Common myeloid progenitor, CD34-positive (primary cell): ENCODE measurements around the gene AMPD3.

ENCODE experiments used
- CTCF ChIA-PET: fragments of 350-600 bp; sonication (Branson Sonifier 250); formaldehyde crosslinking; loops from one replicate; lab custom pipeline; 2021; ENCODE audit warnings: antibody characterized with exemption; lab: Charles Lee
- POLR2A ChIA-PET: fragments of 350-600 bp; sonication (Branson Sonifier 250); formaldehyde crosslinking; loops from one replicate; lab custom pipeline; 2021; ENCODE audit warnings: antibody characterized with exemption; lab: Charles Lee
- DNase-seq, 3 donors: peaks; one replicate each; pipeline versions ENCODE4 v3.0.0 to v3.0.0-alpha.2; 2013
- H3K27ac ChIP-seq, 2 experiments: 1 replicate in 1 of 2; 2 replicates in 1 of 2; pipeline ENCODE4 v1.7.0; 2013; ENCODE audit warnings: inconsistent platforms in 2 of 2, low read length in 2 of 2, mild to moderate bottlenecking in 2 of 2, low read depth in 1 of 2, moderate library complexity in 1 of 2; ENCODE audit not compliant: severe bottlenecking in 2 of 2, insufficient read depth in 1 of 2, poor library complexity in 1 of 2
- H3K27me3 ChIP-seq, 5 experiments: replicated peaks in 2 of 5; 1 replicate in 3 of 5; 2 replicates in 2 of 5; pipeline versions ENCODE4 v1.6.1 to v1.7.0; 2013; ENCODE audit warnings: low read length in 4 of 5, mild to moderate bottlenecking in 2 of 5, moderate library complexity in 2 of 5, inconsistent platforms in 1 of 5; ENCODE audit not compliant: insufficient read depth in 5 of 5, control insufficient read depth in 4 of 5
- H3K36me3 ChIP-seq, 4 experiments: 1 replicate in 2 of 4; 2 replicates in 2 of 4; pipeline versions ENCODE4 v1.6.1 to v1.7.0; 2013; ENCODE audit warnings: low read length in 3 of 4, control low read depth in 1 of 4, mild to moderate bottlenecking in 1 of 4; ENCODE audit not compliant: control insufficient read depth in 4 of 4, insufficient read depth in 4 of 4
- H3K4me1 ChIP-seq, 4 experiments: 1 replicate in 3 of 4; 2 replicates in 1 of 4; pipeline versions ENCODE4 v1.6.1 to v1.7.1; 2013; ENCODE audit warnings: low read length in 3 of 4, mild to moderate bottlenecking in 3 of 4, control low read depth in 1 of 4, inconsistent platforms in 1 of 4, moderate library complexity in 1 of 4; ENCODE audit not compliant: control insufficient read depth in 4 of 4, insufficient read depth in 4 of 4; ENCODE audit errors: control extremely low read depth in 1 of 4
- H3K4me3 ChIP-seq, 7 experiments: 1 replicate in 4 of 7; 2 replicates in 3 of 7; pipeline versions ENCODE4 v1.5.1 to v1.7.0; 2013; ENCODE audit warnings: mild to moderate bottlenecking in 7 of 7, low read length in 6 of 7, moderate library complexity in 6 of 7, inconsistent platforms in 2 of 7, low read depth in 2 of 7, control low read depth in 1 of 7; ENCODE audit not compliant: insufficient read depth in 4 of 7, control insufficient read depth in 1 of 7; ENCODE audit errors: extremely low read depth in 1 of 7
- H3K9me3 ChIP-seq, 5 experiments: 1 replicate in 4 of 5; 2 replicates in 1 of 5; pipeline versions ENCODE4 v1.6.1 to v1.7.1; 2013; ENCODE audit warnings: low read length in 4 of 5, mild to moderate bottlenecking in 2 of 5, inconsistent platforms in 1 of 5, low read depth in 1 of 5, moderate library complexity in 1 of 5; ENCODE audit not compliant: control insufficient read depth in 4 of 5, insufficient read depth in 2 of 5; ENCODE audit errors: control extremely low read depth in 1 of 5
- WGBS: methylation state at CpG from one replicate; pipeline ENCODE4 v1.1.5; 2013; ENCODE audit not compliant: insufficient coverage; 5-methylcytosine and 5-hydroxymethylcytosine counted together

AMPD3 gene

DNA sequence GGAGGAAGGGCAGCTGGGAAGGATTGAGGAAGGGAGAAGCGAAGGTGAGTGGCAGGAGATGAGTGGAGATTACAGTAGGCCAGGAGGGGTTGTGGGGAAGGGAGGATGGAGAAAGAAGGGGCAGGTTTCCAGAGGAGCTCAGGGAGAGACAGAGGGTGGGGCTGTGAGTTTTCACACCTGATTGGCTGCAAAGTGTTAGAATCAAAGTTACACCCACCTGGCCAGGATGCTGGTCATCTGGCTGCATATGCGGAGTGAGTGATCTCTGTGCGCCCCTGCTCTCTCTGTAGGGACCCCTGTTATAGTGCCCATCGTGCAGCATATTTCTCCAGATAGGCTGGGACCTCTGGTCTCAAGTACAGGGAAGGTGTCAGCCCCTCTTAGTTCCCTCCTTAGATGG is 18.3 kb downstream of the AMPD3 start:
- peaks cover 2 to 48% (median 22%) of the 10 kb centered on the region in 4 experiments for H3K36me3 ChIP-seq
- no peak for DNase-seq
- ChIA-PET POLR2A (no interaction called here), CTCF (interaction anchor here (0.7 to 1.7 kb wide), 5 partner anchors 9 to 59 kb away, joined by 3 to 6 read pairs (median 3); no protein-coding TSS in a partner anchor)
- H3K27ac ChIP-seq = no peak overlapping the region
- H3K9me3 ChIP-seq = peaks cover 0 to 2% (median 0%) of the 10 kb centered on the region in 5 experiments
- no peak overlapping the region for H3K4me3 ChIP-seq
- 100% methylated on average over 4 of the region's 4 CpGs for WGBS
- no peaks in the 10 kb centered on the region for H3K27me3 ChIP-seq
- peaks cover 0 to 6% (median 5%) of the 10 kb centered on the region in 4 experiments for H3K4me1 ChIP-seq

- no peaks in the 10 kb centered on the region for H3K27me3 ChIP-seq
- POLR2A ChIA-PET = no interaction called here
- no peak for DNase-seq
- peaks cover 6 to 60% (median 30%) of the 10 kb centered on the region in 4 experiments for H3K36me3 ChIP-seq
- H3K4me1 ChIP-seq = peaks cover 0 to 6% (median 5%) of the 10 kb centered on the region in 4 experiments
- no peak overlapping the region for H3K4me3 ChIP-seq
- WGBS = 100% methylated on average over 1 of the region's 2 CpGs
- H3K27ac ChIP-seq = no peak overlapping the region
- CTCF ChIA-PET = no interaction called here
- no peaks in the 10 kb centered on the region for H3K9me3 ChIP-seq
These were observed 19.5 kb downstream of the AMPD3 start for GRCh38 chr11:10474551-10474950.

GRCh38 chr11:10476342-10476741 is 21.3 kb downstream of the AMPD3 start:
- H3K36me3 ChIP-seq = peaks cover 6 to 75% (median 40%) of the 10 kb centered on the region in 4 experiments
- H3K4me1 ChIP-seq = peaks cover 0 to 6% (median 5%) of the 10 kb centered on the region in 4 experiments
- POLR2A ChIA-PET = interaction anchor here (1.1 to 1.3 kb wide), 2 partner anchors 16 to 17 kb away, joined by 3 read pairs; no protein-coding TSS in a partner anchor
- DNase-seq = no peak
- CTCF ChIA-PET = interaction anchor here (1.0 to 2.1 kb wide), 8 partner anchors 12 to 174 kb away, joined by 3 to 11 read pairs (median 4); no protein-coding TSS in a partner anchor
- H3K27ac ChIP-seq = no peak overlapping the region
- no peak overlapping the region for H3K4me3 ChIP-seq
- H3K27me3 ChIP-seq = no peaks in the 10 kb centered on the region
- WGBS = 100% methylated on average over 1 of the region's 1 CpG
- H3K9me3 ChIP-seq = no peaks in the 10 kb centered on the region

DNA sequence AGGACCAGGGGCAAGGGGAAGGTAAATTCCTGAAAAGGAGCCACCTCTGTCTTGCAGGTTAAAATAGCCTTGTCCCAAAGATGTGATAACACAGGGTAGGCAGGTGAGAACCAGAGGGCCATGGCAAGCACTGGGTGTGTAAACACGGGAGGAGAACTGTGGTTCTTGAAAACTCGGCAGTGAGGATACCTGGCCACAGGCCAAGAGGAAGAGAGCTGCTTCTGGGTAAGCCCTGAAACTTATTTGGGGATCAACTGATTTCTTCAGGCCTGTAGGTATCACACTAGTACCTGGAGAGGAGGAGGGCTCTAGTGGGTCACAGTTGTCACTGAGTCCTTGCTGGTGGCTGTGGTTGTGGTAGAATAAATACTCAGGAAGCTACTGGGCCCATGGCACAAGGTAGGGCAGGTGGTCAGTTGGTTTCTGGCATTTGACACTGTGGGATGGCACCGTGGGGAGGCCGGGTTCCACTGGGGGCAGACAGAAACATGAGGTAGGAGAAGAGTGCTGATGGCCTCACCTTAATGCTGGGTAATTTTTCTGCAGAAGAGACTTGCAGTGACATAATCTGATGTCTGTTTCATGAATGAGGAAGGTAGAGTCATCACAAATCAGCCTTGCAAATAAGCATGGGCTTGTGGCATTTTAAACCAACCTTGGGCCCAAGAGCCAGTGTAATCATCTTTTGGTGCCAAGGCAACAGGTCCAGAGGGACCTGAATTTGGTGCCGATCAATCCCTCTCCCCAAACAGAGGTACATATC is 22.0 kb downstream of the AMPD3 start:
- WGBS = 56% methylated on average over 5 of the region's 5 CpGs

DNA sequence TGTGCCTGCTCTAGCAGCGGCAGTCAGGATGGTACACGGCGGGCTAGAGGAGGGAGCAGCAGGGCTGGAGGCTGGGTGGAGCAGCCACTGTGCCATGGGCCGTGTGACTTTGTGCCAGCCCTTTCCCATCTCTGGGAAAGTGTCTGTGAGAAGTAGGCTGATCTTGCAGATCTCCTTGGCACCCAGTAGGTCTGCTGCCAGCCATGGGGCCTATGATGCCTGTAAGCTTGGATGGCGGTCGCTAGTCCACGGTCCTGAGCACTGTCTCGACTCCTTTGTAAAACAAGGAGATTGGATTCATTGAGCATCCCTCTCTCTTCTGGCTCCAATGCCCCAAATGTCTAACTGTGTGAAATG is 22.6 kb downstream of the AMPD3 start:
- Histone ChIP-seq H3K36me3 (peaks cover 6 to 85% (median 51%) of the 10 kb centered on the region in 4 experiments), H3K4me3 (no peak overlapping the region), H3K9me3 (no peaks in the 10 kb centered on the region), H3K27me3 (no peaks in the 10 kb centered on the region), H3K4me1 (peaks cover 0 to 6% (median 5%) of the 10 kb centered on the region in 4 experiments), H3K27ac (no peak overlapping the region)
- ChIA-PET POLR2A (no interaction called here), CTCF (interaction anchor here (0.9 to 2.1 kb wide), 5 partner anchors 11 to 172 kb away, joined by 3 to 11 read pairs (median 4); no protein-coding TSS in a partner anchor)
- 98% methylated on average over 8 of the region's 8 CpGs for WGBS
- DNase-seq = no peak

More for the DNA sequence above, 22.0 kb downstream of the AMPD3 start:
- Histone ChIP-seq H3K4me1 (peaks cover 0 to 6% (median 5%) of the 10 kb centered on the region in 4 experiments), H3K9me3 (no peaks in the 10 kb centered on the region), H3K27ac (no peak overlapping the region), H3K27me3 (no peaks in the 10 kb centered on the region), H3K36me3 (peaks cover 6 to 83% (median 48%) of the 10 kb centered on the region in 4 experiments), H3K4me3 (no peak overlapping the region)
- DNase-seq = peak in 2 of 3 donors; percentile 24 to 40
- CTCF ChIA-PET = interaction anchor here (0.9 to 2.1 kb wide), 7 partner anchors 18 to 173 kb away, joined by 3 to 11 read pairs (median 4); no protein-coding TSS in a partner anchor
- POLR2A ChIA-PET = interaction anchor here (1.3 kb wide), 1 partner anchor 18 kb away, joined by 3 read pairs; no protein-coding TSS in a partner anchor

DNA sequence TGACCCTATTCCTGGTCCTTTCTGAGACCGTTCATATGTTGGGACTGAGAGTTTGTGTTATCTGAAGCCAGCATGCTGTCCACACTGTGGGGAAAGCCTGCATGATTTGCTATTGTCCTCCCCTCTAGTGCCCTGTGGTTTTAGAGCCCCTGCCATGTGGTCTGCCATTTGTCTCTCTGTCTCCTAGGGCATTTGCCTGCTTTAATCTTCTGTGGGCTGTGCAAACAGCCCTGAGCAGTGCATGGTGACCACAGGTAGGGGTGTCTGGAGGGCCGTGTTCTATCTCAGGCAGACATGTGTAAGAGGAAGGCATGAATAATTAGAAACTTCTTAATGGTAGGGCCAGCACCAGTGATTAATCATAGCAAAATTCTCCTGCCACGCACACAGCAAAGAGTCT is 23.0 kb downstream of the AMPD3 start:
- DNase-seq = peak; percentile 15 to 72 (median 59)
- H3K4me1 ChIP-seq = peaks cover 0 to 6% (median 5%) of the 10 kb centered on the region in 4 experiments
- H3K27ac ChIP-seq = no peak overlapping the region
- CTCF ChIA-PET = interaction anchor here (2.1 kb wide), 1 partner anchor 10 kb away, joined by 6 read pairs; no protein-coding TSS in a partner anchor
- peaks cover 6 to 88% (median 54%) of the 10 kb centered on the region in 4 experiments for H3K36me3 ChIP-seq
- POLR2A ChIA-PET = no interaction called here
- WGBS = 83% methylated on average over 1 of the region's 3 CpGs
- H3K4me3 ChIP-seq = no peak overlapping the region
- no peaks in the 10 kb centered on the region for H3K9me3 ChIP-seq
- no peaks in the 10 kb centered on the region for H3K27me3 ChIP-seq
